GM21360 (cell line): ENCODE data around the gene ZAR1.
"Not testable (repeated sequence)": the region's sequence is repeated elsewhere in the genome, so short reads cannot be mapped to it uniquely, and the experiment has no call there.

Experiments
- ATAC-seq: cut with Tn5 transposase; IDR thresholded peaks from one replicate; pipeline ENCODE4 v1.9.1; 2021; ENCODE audit warnings: mild to moderate bottlenecking, moderate library complexity; ENCODE audit not compliant: unreplicated experiment

The ZAR1 gene

GRCh38 chr4:48490012-48490679, at the start of gene ZAR1:
TSS of gene ZAR1 (plus strand) at chr4:48490252. CDS start at chr4:48490292, 40 bp downstream.
- ATAC-seq = no peak

- ATAC-seq = not testable (repeated sequence)
Measured at GRCh38 chr4:48440914-48441313, 49.1 kb upstream of the ZAR1 start.

- ATAC-seq = no peak
Measured at GRCh38 chr4:48445704-48446103, 44.3 kb upstream of the ZAR1 start.

- no peak for ATAC-seq
Measured at GRCh38 chr4:48446642-48447041, 43.4 kb upstream of the ZAR1 start.

- no peak for ATAC-seq
Measured at GRCh38 chr4:48449151-48449550, 40.9 kb upstream of the ZAR1 start.

- no peak for ATAC-seq
Measured at GRCh38 chr4:48450740-48451139, 39.3 kb upstream of the ZAR1 start.

- not testable (repeated sequence) for ATAC-seq
Measured at GRCh38 chr4:48451656-48452055, 38.4 kb upstream of the ZAR1 start.

- no peak for ATAC-seq
Measured at GRCh38 chr4:48454591-48454990, 35.5 kb upstream of the ZAR1 start.

- ATAC-seq = no peak
Measured at GRCh38 chr4:48461000-48461399, 29.1 kb upstream of the ZAR1 start.

GRCh38 chr4:48462363-48462762, 27.7 kb upstream of the ZAR1 start:
- no peak for ATAC-seq

GRCh38 chr4:48467442-48467841, 22.6 kb upstream of the ZAR1 start:
- ATAC-seq = no peak

- ATAC-seq = no peak
Measured at GRCh38 chr4:48467891-48468290, 22.2 kb upstream of the ZAR1 start.

GRCh38 chr4:48470137-48470536, 19.9 kb upstream of the ZAR1 start:
- no peak for ATAC-seq

GRCh38 chr4:48470570-48470969, 19.5 kb upstream of the ZAR1 start:
- no peak for ATAC-seq

- ATAC-seq = no peak
Measured at GRCh38 chr4:48472794-48473193, 17.3 kb upstream of the ZAR1 start.

- no peak for ATAC-seq
Measured at GRCh38 chr4:48475770-48476169, 14.3 kb upstream of the ZAR1 start.

GRCh38 chr4:48478273-48478672, 11.8 kb upstream of the ZAR1 start:
- no peak for ATAC-seq

GRCh38 chr4:48481581-48481980, 8.5 kb upstream of the ZAR1 start:
- ATAC-seq = no peak

- no peak for ATAC-seq
Measured at GRCh38 chr4:48483006-48483776, 6.9 kb upstream of the ZAR1 start, which contains the start of gene SLC10A4. TSS of gene SLC10A4 (plus strand) at chr4:48483343. CDS start at chr4:48483562, 219 bp downstream.

- no peak for ATAC-seq
Measured at GRCh38 chr4:48483777-48484493, 6.1 kb upstream of the ZAR1 start.

- ATAC-seq = no peak
Measured at GRCh38 chr4:48484494-48485168, 5.4 kb upstream of the ZAR1 start.
